GM03348 (cell line): Measurements from ENCODE around the gene HMGN1.

Experiments used
- DNase-seq: peaks from one replicate; pipeline ENCODE4 v3.0.0; 2012; ENCODE audit warnings: low spot score

HMGN1 gene

DNA sequence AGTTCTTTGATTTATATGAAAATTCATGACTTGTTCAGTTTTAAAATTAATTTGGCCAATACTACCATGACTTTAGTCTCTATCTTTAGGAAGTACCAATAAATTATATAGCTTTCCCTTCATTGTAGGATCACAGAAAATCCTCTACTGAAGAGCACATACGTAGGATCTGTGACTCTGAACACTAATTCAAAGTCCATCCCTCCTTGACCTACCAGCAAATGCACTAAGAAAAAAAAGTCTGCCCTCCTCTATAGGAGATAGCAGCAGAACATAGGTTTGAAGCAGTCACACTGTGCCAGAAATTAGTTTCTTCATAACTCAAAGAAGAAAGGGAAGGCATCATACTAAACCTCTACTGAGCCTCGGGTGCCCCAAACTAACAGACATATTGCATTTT, 52.0 kb downstream of the HMGN1 start:
- no peak for DNase-seq
